K562 (cell line): ENCODE results near the gene NMT1. TPM values are rescaled to one million over a fixed set of nuclear protein-coding genes. Genes with fewer than 3 reads are reported as not detected.

ENCODE experiments used
- ATAC-seq: fragments of 200-7000 bp; cut with Tn5 transposase; 3 replicates; pipeline ENCODE4 v1.9.1; 2020; ENCODE audit warnings: moderate library complexity
- BruUV-seq: library from RNA; stranded (reverse); fragments of 400-500 nt; replicated peaks from 2 replicates; lab custom pipeline; 2021; lab: Mats Ljungman, UMichigan
- CTCF ChIA-PET: fragments of 300-600 bp; formaldehyde crosslinking; extraction: SDS; loops from one replicate; lab custom pipeline; 2021; ENCODE audit warnings: low intra/inter-chr PET ratio; lab: Yijun Ruan, JAX
- POLR2A ChIA-PET: fragments of 300-600, 350-650 bp; sonication (Branson Sonifier 250); formaldehyde crosslinking; extraction: SDS; loops from one replicate; lab custom pipeline; 2021; ENCODE audit warnings: antibody characterized with exemption, inconsistent platforms; lab: Yijun Ruan, JAX
- DNase-seq, 4 experiments: peaks; one replicate each; pipeline versions ENCODE4 v3.0.0 to v3.0.0-alpha.2; 2011 to 2018; ENCODE audit warnings: low spot score in 3 of 4, mixed read lengths in 3 of 4; ENCODE audit errors: extremely low read depth in 1 of 4
- FAIRE-seq: peaks from 2 replicates; lab custom pipeline; 2011; peaks lifted over from hg19 to GRCh38; lab: Jason Lieb, UNC
- H2AFZ ChIP-seq: 2 replicates; pipeline ENCODE4 v1.6.0; 2011; ENCODE audit warnings: low read depth, low read length, control low read depth, inconsistent platforms
- H3K27ac ChIP-seq: fragments of 200-600 bp; 3 replicates; pipeline ENCODE4 v1.8.0; 2011; ENCODE audit warnings: low read depth, mild to moderate bottlenecking, control low read depth, inconsistent platforms, low read length, moderate library complexity, mixed read lengths; ENCODE audit errors: extremely low read depth
- H3K27me3 ChIP-seq, 2 experiments: fragments of 300-600 bp in 1 of 2; 2 replicates in 1 of 2; 3 replicates in 1 of 2; pipeline versions ENCODE4 v1.6.0 to v1.8.0; 2011; ENCODE audit warnings: inconsistent platforms in 2 of 2, low read length in 2 of 2, mild to moderate bottlenecking in 1 of 2, mixed read lengths in 1 of 2, moderate library complexity in 1 of 2; ENCODE audit not compliant: control insufficient read depth in 2 of 2, insufficient read depth in 2 of 2
- H3K36me3 ChIP-seq: fragments of 300-600 bp; 3 replicates; pipeline ENCODE4 v1.8.0; 2011; ENCODE audit warnings: mild to moderate bottlenecking, low read length, inconsistent platforms; ENCODE audit not compliant: control insufficient read depth, insufficient read depth
- H3K4me1 ChIP-seq, 2 experiments: fragments of 200-600 bp in 1 of 2; replicated peaks in 1 of 2; 2 replicates in 1 of 2; 3 replicates in 1 of 2; pipeline versions ENCODE4 v1.5.1 to v1.8.0; 2011; ENCODE audit warnings: inconsistent platforms in 2 of 2, low read length in 2 of 2, mild to moderate bottlenecking in 1 of 2, mixed read lengths in 1 of 2, moderate library complexity in 1 of 2; ENCODE audit not compliant: control insufficient read depth in 2 of 2, insufficient read depth in 2 of 2
- H3K4me2 ChIP-seq: 2 replicates; pipeline ENCODE4 v1.6.1; 2011; ENCODE audit warnings: low read length, control low read depth, inconsistent platforms, mixed read lengths; ENCODE audit not compliant: insufficient read depth
- H3K4me3 ChIP-seq: fragments of 200-600 bp; sonication (generic), shearing (Covaris generic); 2 replicates; pipeline ENCODE4 v1.5.1; 2016; ENCODE audit warnings: control low read depth, inconsistent platforms
- H3K79me2 ChIP-seq: fragments of 200-600 bp; 3 replicates; pipeline ENCODE4 v1.8.0; 2011; ENCODE audit warnings: low read length, inconsistent platforms; ENCODE audit not compliant: control insufficient read depth, insufficient read depth
- H3K9ac ChIP-seq, 2 experiments: 2 replicates each; pipeline versions ENCODE4 v1.6.0 to v1.6.1; 2011; ENCODE audit warnings: low read depth in 2 of 2, low read length in 2 of 2, control low read depth in 1 of 2, inconsistent platforms in 1 of 2, mild to moderate bottlenecking in 1 of 2, mixed read lengths in 1 of 2; ENCODE audit not compliant: insufficient read depth in 1 of 2
- H3K9me1 ChIP-seq: one replicate; pipeline ENCODE4 v1.6.0; 2011; ENCODE audit warnings: inconsistent platforms, mild to moderate bottlenecking, low read length, moderate library complexity; ENCODE audit not compliant: control insufficient read depth, insufficient read depth
- H3K9me3 ChIP-seq: replicated peaks from 2 replicates; pipeline ENCODE4 v1.5.1; 2011; ENCODE audit warnings: low read depth, low read length, inconsistent platforms; ENCODE audit not compliant: control insufficient read depth, insufficient read depth
- H4K20me1 ChIP-seq: replicated peaks from 2 replicates; pipeline ENCODE4 v1.6.1; 2011; ENCODE audit warnings: low read length, inconsistent platforms, mixed read lengths; ENCODE audit not compliant: control insufficient read depth, insufficient read depth
- ARHGAP35 ChIP-seq: fragments of 450-650 bp; IDR thresholded peaks from 2 replicates; pipeline ENCODE4 v1.6.1; 2018; ENCODE audit not compliant: partially characterized antibody
- CBFA2T3 ChIP-seq: fragments of 450-650 bp; IDR thresholded peaks from 2 replicates; pipeline ENCODE4 v1.6.1; 2017
- DPF2 ChIP-seq: fragments of 450-650 bp; IDR thresholded peaks from 2 replicates; pipeline ENCODE4 v1.6.1; 2016
- GABPB2 ChIP-seq: fragments of 250-450 bp; sonication (Bioruptor Pico); conservative IDR thresholded peaks from 2 replicates; pipeline ENCODE4 v1.5.1; 2021; ENCODE audit warnings: mild to moderate bottlenecking
- HNRNPLL ChIP-seq: fragments of 200-400 bp; formaldehyde crosslinking; IDR thresholded peaks from 2 replicates; pipeline ENCODE4 v1.6.1; 2017; ENCODE audit warnings: low read length, low read depth, mild to moderate bottlenecking; ENCODE audit not compliant: poor library complexity, severe bottlenecking
- MAFK ChIP-seq: IDR thresholded peaks from 2 replicates; pipeline ENCODE4 v1.6.1; 2011; ENCODE audit warnings: low read length, improper control_type of control experiment
- PHF20 ChIP-seq: fragments of 450-650 bp; IDR thresholded peaks from 2 replicates; pipeline ENCODE4 v1.6.1; 2018; ENCODE audit not compliant: partially characterized antibody
- POLR2G ChIP-seq: fragments of 200-400 bp; formaldehyde crosslinking; IDR thresholded peaks from 2 replicates; pipeline ENCODE4 v1.6.1; 2017; ENCODE audit warnings: low read depth, mild to moderate bottlenecking, antibody characterized with exemption, low read length, moderate library complexity
- RBM39 ChIP-seq: fragments of 200-400 bp; formaldehyde crosslinking; optimal IDR thresholded peaks from 2 replicates; pipeline ENCODE3; 2018; ENCODE audit warnings: low read depth, low read length
- SMAD3 ChIP-seq: fragments of 450-650 bp; formaldehyde crosslinking; conservative IDR thresholded peaks from 2 replicates; pipeline ENCODE4 v1.4.0; 2020; ENCODE audit warnings: mild to moderate bottlenecking
- SPI1 ChIP-seq: IDR thresholded peaks from 2 replicates; pipeline ENCODE4 v1.6.1; 2011; ENCODE audit warnings: low read depth, low read length, control low read depth, borderline replicate concordance
- U2AF2 ChIP-seq: fragments of 200-400 bp; formaldehyde crosslinking; optimal IDR thresholded peaks from 2 replicates; pipeline ENCODE3; 2017; ENCODE audit warnings: low read depth, mild to moderate bottlenecking, low read length
- XRCC4 ChIP-seq: IDR thresholded peaks from one replicate; pipeline ENCODE4 v1.6.1; 2011; ENCODE audit not compliant: insufficient read depth, insufficient read length; ENCODE audit errors: extremely low read depth
- ZNF311 ChIP-seq: fragments of 250-450 bp; sonication (Bioruptor Pico); IDR thresholded peaks from 2 replicates; pipeline ENCODE4 v1.4.0; 2020; ENCODE audit warnings: mild to moderate bottlenecking, moderate library complexity
- ZNF316 ChIP-seq: fragments of 450-650 bp; IDR thresholded peaks from 2 replicates; pipeline ENCODE4 v1.6.1; 2016
- WGBS: fragments of 100-300 bp; shearing (Covaris generic); methylation state at CpG from one replicate; pipeline ENCODE4 v1.1.6; 2016; ENCODE audit warnings: low coverage, mixed read lengths; ENCODE audit not compliant: insufficient coverage; ENCODE audit errors: missing lambda C conversion rate; 5-methylcytosine and 5-hydroxymethylcytosine counted together
- in situ Hi-C: fragments of 300-500 bp; cut with MboI; formaldehyde crosslinking; loops from 4 replicates; pipeline ENCODE4 v1.15.0; 2018; ENCODE audit warnings: inconsistent platforms, mixed read lengths
- intact Hi-C: fragments of 100-400 bp; cut with micrococcal nuclease; formaldehyde crosslinking; loops from 2 replicates; pipeline ENCODE4 v1.14.2; 2022
- polyA plus RNA-seq, 8 experiments: library from polyadenylated mRNA; depleted of rRNA in 4 of 8; stranded (reverse) in 5 of 8; unstranded in 3 of 8; fragments of >200 nt; fragmentation: Nextera tagmentation in 2 of 8; fragmentation: Illumina TruSeq in 1 of 8; extraction: Ambion mirVana in 2 of 8; extraction: Trizol in 1 of 8; gene quantifications; 2 replicates each; pipeline versions ENCODE4 v1.2.1 to v1.2.3, GENCODE V29; 2011 to 2014; ENCODE audit warnings: inconsistent platforms in 1 of 8, missing spikeins in 1 of 8
- total RNA-seq, 7 experiments: library from RNA; depleted of rRNA in 6 of 7; stranded (reverse); fragments of >200 nt in 6 of 7; fragmentation: Illumina TruSeq in 2 of 7; extraction: Trizol in 2 of 7; gene quantifications; 2 replicates each; pipeline versions ENCODE4 v1.2.1 to v1.2.3, GENCODE V29; 2011 to 2021; ENCODE audit warnings: low replicate concordance in 1 of 7
- TF ChIP-seq, protein P1 (sequence below): fragments of 450-650 bp; IDR thresholded peaks from 2 replicates; pipeline ENCODE4 v1.6.1; 2018; ENCODE audit not compliant: partially characterized antibody

Gene NMT1
- total and polyA plus RNA-seq, 9 of the 15 experiments (the other 6 are each of a cell fraction or from before 2014, with no cell fraction given), result 86.7 to 569 (median 213) TPM

DNA sequence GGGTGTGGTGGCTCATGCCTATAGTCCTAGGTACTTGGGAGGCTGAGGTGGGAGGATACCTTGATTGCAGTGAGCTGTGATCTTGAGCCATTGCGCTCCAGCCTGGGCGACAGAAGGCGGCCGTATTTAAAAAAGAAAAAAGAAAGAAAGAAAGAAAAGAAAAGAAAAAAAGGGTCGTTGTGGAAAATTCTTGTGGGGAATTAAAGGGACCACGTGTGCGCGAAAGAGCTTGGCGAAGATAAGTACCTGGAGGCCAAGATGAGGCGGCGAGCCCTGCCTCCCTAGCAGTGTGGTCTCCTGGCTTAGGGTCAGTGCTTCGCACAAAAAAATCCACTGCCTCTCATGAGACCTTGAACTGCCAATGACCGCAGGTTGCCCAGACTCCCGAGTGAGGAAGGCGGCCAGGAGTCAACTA is 728 bp upstream of the NMT1 start:
- Histone ChIP-seq H3K9me3 (no peaks in the 10 kb centered on the region), H3K9ac (peak overlapping the region; percentile 96 to 97), H3K27me3 (no peaks in the 10 kb centered on the region), H3K4me2 (peak overlapping the region; percentile 84), H3K36me3 (peaks cover 25% of the 10 kb centered on the region), H3K79me2 (peaks cover 66% of the 10 kb centered on the region), H3K27ac (peak overlapping the region; percentile 97), H4K20me1 (no peaks in the 10 kb centered on the region), H2AFZ (peak overlapping the region; percentile 96), H3K4me1 (peaks cover 7 to 12% of the 10 kb centered on the region in 2 experiments; a peak in 3 of 5 replicates), H3K9me1 (no peaks in the 10 kb centered on the region), H3K4me3 (peak overlapping the region; percentile 67)
- intact Hi-C loops, result no loop called here
- DNase-seq (peak in 1 of 4 experiments; percentile 27), ATAC-seq (peak; percentile 16), FAIRE-seq (no peak)
- in situ Hi-C loops, result no loop called here
- 1% methylated on average over 14 of the region's 15 CpGs for WGBS
- POLR2A ChIA-PET, result interaction anchor here (0.6 to 5.1 kb wide), 11 partner anchors 10 to 161 kb away, joined by 3 to 62 read pairs (median 4); partner anchors contain the start of genes DCAKD, EFTUD2, HEXIM1 and HEXIM2
- CTCF ChIA-PET, result no interaction called here
- BruUV-seq, result TSS peak; percentile 92
- TF ChIP-seq U2AF2 (no peak), RBM39 (no peak), ZNF311 (CRISPR knock-in tag) (no peak), ARHGAP35 (peak; percentile 15), MAFK (no peak), CBFA2T3 (no peak), SPI1 (no peak), GABPB2 (CRISPR knock-in tag) (no peak), SMAD3 (CRISPR knock-in tag) (no peak), XRCC4 (no peak), HNRNPLL (no peak), DPF2 (peak; percentile 45; the same call in 1 of the 2 replicates), PHF20 (peak; percentile 47), POLR2G (no peak), ZNF316 (peak; percentile 4; the same call in 1 of the 2 replicates)
- TF ChIP-seq, protein P1, sequence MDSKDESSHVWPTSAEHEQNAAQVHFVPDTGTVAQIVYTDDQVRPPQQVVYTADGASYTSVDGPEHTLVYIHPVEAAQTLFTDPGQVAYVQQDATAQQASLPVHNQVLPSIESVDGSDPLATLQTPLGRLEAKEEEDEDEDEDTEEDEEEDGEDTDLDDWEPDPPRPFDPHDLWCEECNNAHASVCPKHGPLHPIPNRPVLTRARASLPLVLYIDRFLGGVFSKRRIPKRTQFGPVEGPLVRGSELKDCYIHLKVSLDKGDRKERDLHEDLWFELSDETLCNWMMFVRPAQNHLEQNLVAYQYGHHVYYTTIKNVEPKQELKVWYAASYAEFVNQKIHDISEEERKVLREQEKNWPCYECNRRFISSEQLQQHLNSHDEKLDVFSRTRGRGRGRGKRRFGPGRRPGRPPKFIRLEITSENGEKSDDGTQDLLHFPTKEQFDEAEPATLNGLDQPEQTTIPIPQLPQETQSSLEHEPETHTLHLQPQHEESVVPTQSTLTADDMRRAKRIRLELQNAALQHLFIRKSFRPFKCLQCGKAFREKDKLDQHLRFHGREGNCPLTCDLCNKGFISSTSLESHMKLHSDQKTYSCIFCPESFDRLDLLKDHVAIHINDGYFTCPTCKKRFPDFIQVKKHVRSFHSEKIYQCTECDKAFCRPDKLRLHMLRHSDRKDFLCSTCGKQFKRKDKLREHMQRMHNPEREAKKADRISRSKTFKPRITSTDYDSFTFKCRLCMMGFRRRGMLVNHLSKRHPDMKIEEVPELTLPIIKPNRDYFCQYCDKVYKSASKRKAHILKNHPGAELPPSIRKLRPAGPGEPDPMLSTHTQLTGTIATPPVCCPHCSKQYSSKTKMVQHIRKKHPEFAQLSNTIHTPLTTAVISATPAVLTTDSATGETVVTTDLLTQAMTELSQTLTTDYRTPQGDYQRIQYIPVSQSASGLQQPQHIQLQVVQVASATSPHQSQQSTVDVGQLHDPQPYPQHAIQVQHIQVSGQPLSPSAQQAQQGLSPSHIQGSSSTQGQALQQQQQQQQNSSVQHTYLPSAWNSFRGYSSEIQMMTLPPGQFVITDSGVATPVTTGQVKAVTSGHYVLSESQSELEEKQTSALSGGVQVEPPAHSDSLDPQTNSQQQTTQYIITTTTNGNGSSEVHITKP, result no peak
